ENCODE data around the gene CNOT2.
A peak's percentile ranks its signal among the peaks of the same experiment; 100 is the strongest.

The CNOT2 gene, protein sequence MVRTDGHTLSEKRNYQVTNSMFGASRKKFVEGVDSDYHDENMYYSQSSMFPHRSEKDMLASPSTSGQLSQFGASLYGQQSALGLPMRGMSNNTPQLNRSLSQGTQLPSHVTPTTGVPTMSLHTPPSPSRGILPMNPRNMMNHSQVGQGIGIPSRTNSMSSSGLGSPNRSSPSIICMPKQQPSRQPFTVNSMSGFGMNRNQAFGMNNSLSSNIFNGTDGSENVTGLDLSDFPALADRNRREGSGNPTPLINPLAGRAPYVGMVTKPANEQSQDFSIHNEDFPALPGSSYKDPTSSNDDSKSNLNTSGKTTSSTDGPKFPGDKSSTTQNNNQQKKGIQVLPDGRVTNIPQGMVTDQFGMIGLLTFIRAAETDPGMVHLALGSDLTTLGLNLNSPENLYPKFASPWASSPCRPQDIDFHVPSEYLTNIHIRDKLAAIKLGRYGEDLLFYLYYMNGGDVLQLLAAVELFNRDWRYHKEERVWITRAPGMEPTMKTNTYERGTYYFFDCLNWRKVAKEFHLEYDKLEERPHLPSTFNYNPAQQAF

GRCh38 chr12:70242695-70243509 is at the start of gene CNOT2:
CNOT2 (plus strand) TSS chr12:70243433; CDS start chr12:70278227, 34,794 bp downstream.
- in situ Hi-C loops (cut with HindIII; ENCODE audit: low sequenced_read_pairs) = no loop called here

GRCh38 chr12:70194076-70194475 is 49.2 kb upstream of the CNOT2 start:
- no peak overlapping the region for H3K4me3 ChIP-seq (ENCODE audit: low read depth, low read length)

More at GRCh38 chr12:70242695-70243509, at the start of gene CNOT2:
- peak; percentile 51 for DNase-seq (ENCODE audit: low read depth)
- peak within 1 kb of the TSS; percentile 77 for H3K4me3 ChIP-seq (ENCODE audit: low read depth, low read length)
- TF ChIP-seq, protein P1, sequence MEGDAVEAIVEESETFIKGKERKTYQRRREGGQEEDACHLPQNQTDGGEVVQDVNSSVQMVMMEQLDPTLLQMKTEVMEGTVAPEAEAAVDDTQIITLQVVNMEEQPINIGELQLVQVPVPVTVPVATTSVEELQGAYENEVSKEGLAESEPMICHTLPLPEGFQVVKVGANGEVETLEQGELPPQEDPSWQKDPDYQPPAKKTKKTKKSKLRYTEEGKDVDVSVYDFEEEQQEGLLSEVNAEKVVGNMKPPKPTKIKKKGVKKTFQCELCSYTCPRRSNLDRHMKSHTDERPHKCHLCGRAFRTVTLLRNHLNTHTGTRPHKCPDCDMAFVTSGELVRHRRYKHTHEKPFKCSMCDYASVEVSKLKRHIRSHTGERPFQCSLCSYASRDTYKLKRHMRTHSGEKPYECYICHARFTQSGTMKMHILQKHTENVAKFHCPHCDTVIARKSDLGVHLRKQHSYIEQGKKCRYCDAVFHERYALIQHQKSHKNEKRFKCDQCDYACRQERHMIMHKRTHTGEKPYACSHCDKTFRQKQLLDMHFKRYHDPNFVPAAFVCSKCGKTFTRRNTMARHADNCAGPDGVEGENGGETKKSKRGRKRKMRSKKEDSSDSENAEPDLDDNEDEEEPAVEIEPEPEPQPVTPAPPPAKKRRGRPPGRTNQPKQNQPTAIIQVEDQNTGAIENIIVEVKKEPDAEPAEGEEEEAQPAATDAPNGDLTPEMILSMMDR (IDR thresholded peaks at IDR 0.05; ENCODE audit: low read depth, low read length, missing control alignments) = no peak

DNA sequence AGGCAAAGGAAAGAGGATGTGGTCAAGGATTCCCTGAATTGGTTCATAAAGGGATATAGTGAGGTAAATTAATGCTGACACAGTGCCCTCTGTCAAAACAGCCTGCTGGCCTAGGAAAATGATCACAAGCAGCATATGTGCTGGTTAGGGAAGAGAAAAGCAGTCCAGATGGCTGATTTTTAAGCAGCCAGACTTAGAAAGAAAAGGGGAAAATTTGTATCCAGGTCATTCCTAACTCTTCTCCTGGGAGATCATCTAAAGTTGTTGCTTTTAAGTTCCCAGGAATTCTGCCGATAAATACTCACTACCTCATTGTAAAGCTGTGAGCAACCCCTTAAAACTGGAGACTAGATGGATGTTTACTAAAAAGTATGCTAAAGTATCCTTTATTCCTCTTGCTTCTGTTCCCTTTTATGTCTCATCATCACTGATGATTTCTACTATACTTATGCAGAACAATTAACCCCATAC is 46.4 kb upstream of the CNOT2 start:
- in situ Hi-C loops (cut with HindIII; ENCODE audit: low sequenced_read_pairs) = no loop called here
- TF ChIP-seq, protein P1 (IDR thresholded peaks at IDR 0.05; ENCODE audit: low read depth, low read length, missing control alignments) = no peak
- no peak for DNase-seq (ENCODE audit: low read depth)
- H3K4me3 ChIP-seq (ENCODE audit: low read depth, low read length) = no peak overlapping the region

More at GRCh38 chr12:70194076-70194475, 49.2 kb upstream of the CNOT2 start:
- TF ChIP-seq, protein P1 (IDR thresholded peaks at IDR 0.05; ENCODE audit: low read depth, low read length, missing control alignments) = no peak
- no peak for DNase-seq (ENCODE audit: low read depth)
- in situ Hi-C loops (cut with HindIII; ENCODE audit: low sequenced_read_pairs) = no loop called here

DNA sequence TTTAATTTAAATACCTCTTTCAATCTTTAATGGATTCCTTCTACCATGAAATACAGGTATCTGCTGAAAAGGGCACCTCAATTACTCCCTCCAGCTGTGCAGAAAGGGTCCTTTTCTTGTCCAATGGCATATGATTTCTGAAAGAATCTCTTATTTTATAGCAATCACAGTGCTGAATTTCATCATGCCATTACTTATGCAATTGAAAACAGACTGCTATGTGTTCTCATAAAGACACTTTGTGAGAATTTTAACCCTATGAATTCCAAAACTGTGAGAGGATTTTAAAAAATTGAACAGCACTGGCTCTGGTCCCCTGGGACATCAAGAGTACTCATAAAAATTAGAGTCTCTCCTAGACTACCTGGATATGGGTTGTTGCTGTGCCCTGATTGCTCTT is 45.9 kb upstream of the CNOT2 start:
- H3K4me3 ChIP-seq (ENCODE audit: low read depth, low read length) = no peak overlapping the region
- TF ChIP-seq, protein P1 (IDR thresholded peaks at IDR 0.05; ENCODE audit: low read depth, low read length, missing control alignments) = no peak
- in situ Hi-C loops (cut with HindIII; ENCODE audit: low sequenced_read_pairs) = no loop called here
- DNase-seq (ENCODE audit: low read depth) = no peak

GRCh38 chr12:70213707-70214106 is 29.5 kb upstream of the CNOT2 start:
- TF ChIP-seq, protein P1 (IDR thresholded peaks at IDR 0.05; ENCODE audit: low read depth, low read length, missing control alignments) = no peak
- in situ Hi-C loops (cut with HindIII; ENCODE audit: low sequenced_read_pairs) = no loop called here
- H3K4me3 ChIP-seq (ENCODE audit: low read depth, low read length) = no peak overlapping the region
- DNase-seq (ENCODE audit: low read depth) = no peak

DNA sequence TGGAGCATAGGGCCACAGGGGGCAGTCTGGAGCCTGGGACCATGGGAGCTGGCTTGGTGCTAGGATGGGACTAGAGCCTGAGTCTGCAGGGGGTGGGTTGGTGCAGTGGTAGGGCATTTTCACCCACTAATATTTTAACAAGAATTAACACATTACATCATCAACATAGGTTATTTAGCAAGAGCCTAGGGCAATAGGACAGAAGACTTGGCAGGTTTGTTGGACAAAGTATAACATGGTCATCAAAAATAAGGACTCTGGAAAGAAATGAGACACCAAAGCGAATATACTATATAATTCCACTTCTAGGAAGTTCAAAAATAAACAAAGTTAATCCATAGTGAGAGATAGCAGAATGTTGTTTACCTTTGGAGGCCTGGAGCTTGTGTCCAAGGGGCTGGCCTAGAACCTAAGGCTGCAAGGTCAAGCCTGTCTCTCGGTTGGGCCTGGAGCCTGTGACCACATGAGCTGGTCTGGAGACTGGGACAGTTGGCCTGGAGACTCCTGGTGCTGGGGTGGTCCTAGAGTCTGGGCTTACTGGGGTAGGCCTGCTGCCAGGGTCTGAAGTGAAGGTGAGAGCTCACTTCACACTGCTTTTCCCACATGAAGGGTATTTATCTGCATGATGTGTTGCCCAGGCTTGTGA is 28.1 kb upstream of the CNOT2 start:
- H3K4me3 ChIP-seq (ENCODE audit: low read depth, low read length) = no peak overlapping the region
- TF ChIP-seq, protein P1 (IDR thresholded peaks at IDR 0.05; ENCODE audit: low read depth, low read length, missing control alignments) = no peak
- in situ Hi-C loops (cut with HindIII; ENCODE audit: low sequenced_read_pairs) = no loop called here
- no peak for DNase-seq (ENCODE audit: low read depth)

Measured in astrocyte of the cerebellum (primary cell).